Peyer's patch (tissue), 4 donors: ENCODE measurements around the gene ZSCAN23. TPM values are rescaled to one million over a fixed set of nuclear protein-coding genes. Genes with fewer than 3 reads are reported as not detected.

ENCODE experiments used
- DNase-seq, 3 donors: peaks; one replicate each; pipeline ENCODE4 v3.0.0-alpha.2; 2017 to 2019
- H3K27ac ChIP-seq, 4 donors: fragments of 200-600 bp; sonication (generic); one replicate each; pipeline ENCODE4 v1.5.1; 2016 to 2019
- H3K27me3 ChIP-seq, 2 donors: fragments of 200-600 bp; sonication (generic); one replicate each; pipeline ENCODE4 v1.5.1; 2019
- H3K36me3 ChIP-seq, 3 donors: fragments of 200-600 bp; sonication (generic); one replicate each; pipeline ENCODE4 v1.5.1; 2016 to 2019
- H3K4me1 ChIP-seq, 4 donors: fragments of 200-600 bp; sonication (generic); one replicate each; pipeline ENCODE4 v1.5.1; 2016 to 2019
- H3K4me3 ChIP-seq, 4 donors: fragments of 200-600 bp; sonication (generic); 1 replicate in 3 of 4; 2 replicates in 1 of 4; pipeline ENCODE4 v1.5.1; 2016 to 2019; ENCODE audit warnings: mild to moderate bottlenecking in 1 of 4
- H3K9me3 ChIP-seq, 4 donors: fragments of 200-600 bp; sonication (generic); one replicate each; pipeline ENCODE4 v1.5.1; 2016 to 2019; ENCODE audit warnings: mild to moderate bottlenecking in 1 of 4
- CTCF ChIP-seq, 6 experiments: fragments of 450-650 bp in 4 of 6; fragments of 200-600 bp in 2 of 6; sonication (generic) in 1 of 6; IDR thresholded peaks; one replicate each; pipeline ENCODE4 v1.5.1; 2017 to 2019; ENCODE audit warnings: antibody characterized with exemption in 6 of 6, mild to moderate bottlenecking in 3 of 6, moderate library complexity in 1 of 6
- POLR2A ChIP-seq, 2 donors: fragments of 450-650 bp; IDR thresholded peaks; one replicate each; pipeline ENCODE4 v1.5.1; 2017; ENCODE audit warnings: antibody characterized with exemption in 2 of 2, mild to moderate bottlenecking in 2 of 2, moderate library complexity in 2 of 2
- total RNA-seq, 4 donors: library from RNA; depleted of rRNA; stranded (reverse); fragments of >200 nt; gene quantifications; one replicate each; pipeline ENCODE4 v1.1.0, GENCODE V29; 2016

Gene ZSCAN23
- total RNA-seq, 4 donors from 2014 or later, result 0.57 to 46.2 (median 1.6) TPM; not detected in 1

GRCh38 chr6:28399350-28400121 lies 43.8 kb downstream of the ZSCAN23 start, which contains the start of gene ZSCAN12:
TSS of gene ZSCAN12 (minus strand) at chr6:28399747. CDS start at chr6:28398405, 1,342 bp downstream.
- TF ChIP-seq CTCF (IDR thresholded peaks at IDR 0.05) (peak in 5 of 6 experiments; percentile 31 to 68 (median 43)), POLR2A (IDR thresholded peaks at IDR 0.05) (no peak)
- no peaks in the 10 kb centered on the region for H3K27me3 ChIP-seq

GRCh38 chr6:28395918-28396317 lies 47.4 kb downstream of the ZSCAN23 start:
- no peak overlapping the region for H3K27ac ChIP-seq
- peaks cover 0 to 22% (median 0%) of the 10 kb centered on the region in 4 donors for H3K4me1 ChIP-seq
- TF ChIP-seq POLR2A (IDR thresholded peaks at IDR 0.05), result no peak
- no peak for TF ChIP-seq CTCF (IDR thresholded peaks at IDR 0.05)
- no peak overlapping the region for H3K4me3 ChIP-seq
- peaks cover 0 to 22% (median 0%) of the 10 kb centered on the region in 3 donors for H3K36me3 ChIP-seq
- no peaks in the 10 kb centered on the region for H3K9me3 ChIP-seq
- H3K27me3 ChIP-seq, result no peaks in the 10 kb centered on the region
- DNase-seq, result no peak

More at GRCh38 chr6:28399350-28400121, 43.8 kb downstream of the ZSCAN23 start, which contains the start of gene ZSCAN12:
- H3K4me1 ChIP-seq, result peaks cover 0 to 22% (median 0%) of the 10 kb centered on the region in 4 donors
- H3K4me3 ChIP-seq, result peak within 1 kb of the TSS; percentile 69 to 89 (median 74)
- no peaks in the 10 kb centered on the region for H3K9me3 ChIP-seq
- peak; percentile 79 to 91 (median 81) for DNase-seq
- no peaks in the 10 kb centered on the region for H3K36me3 ChIP-seq
- peak within 1 kb of the TSS; percentile 2 to 76 (median 40) for H3K27ac ChIP-seq

- peaks cover 0 to 41% (median 0%) of the 10 kb centered on the region in 3 donors for H3K36me3 ChIP-seq
- no peak for TF ChIP-seq POLR2A (IDR thresholded peaks at IDR 0.05)
- peak in 1 of 6 experiments; percentile 21 for TF ChIP-seq CTCF (IDR thresholded peaks at IDR 0.05)
- no peak for DNase-seq
These were observed 49.2 kb downstream of the ZSCAN23 start for GRCh38 chr6:28393912-28394662.

GRCh38 chr6:28390688-28391087 lies 52.6 kb downstream of the ZSCAN23 start:
- no peaks in the 10 kb centered on the region for H3K9me3 ChIP-seq
- no peaks in the 10 kb centered on the region for H3K27me3 ChIP-seq
- TF ChIP-seq POLR2A (IDR thresholded peaks at IDR 0.05) (no peak), CTCF (IDR thresholded peaks at IDR 0.05) (no peak)
- no peak overlapping the region for H3K4me3 ChIP-seq
- no peaks in the 10 kb centered on the region for H3K4me1 ChIP-seq
- H3K27ac ChIP-seq, result no peak overlapping the region
- H3K36me3 ChIP-seq, result peaks cover 0 to 48% (median 0%) of the 10 kb centered on the region in 3 donors
- no peak for DNase-seq

More at GRCh38 chr6:28393912-28394662, 49.2 kb downstream of the ZSCAN23 start:
- peaks cover 0 to 16% (median 0%) of the 10 kb centered on the region in 4 donors for H3K4me1 ChIP-seq
- H3K27ac ChIP-seq, result no peak overlapping the region
- no peak overlapping the region for H3K4me3 ChIP-seq
- no peaks in the 10 kb centered on the region for H3K27me3 ChIP-seq
- H3K9me3 ChIP-seq, result no peaks in the 10 kb centered on the region

- no peak for DNase-seq
- H3K36me3 ChIP-seq, result peaks cover 0 to 24% (median 0%) of the 10 kb centered on the region in 3 donors
- H3K4me1 ChIP-seq, result no peaks in the 10 kb centered on the region
- H3K27me3 ChIP-seq, result no peaks in the 10 kb centered on the region
- no peak overlapping the region for H3K4me3 ChIP-seq
- TF ChIP-seq POLR2A (IDR thresholded peaks at IDR 0.05) (no peak), CTCF (IDR thresholded peaks at IDR 0.05) (no peak)
- peak overlapping the region in 2 of 4 donors; percentile 70 for H3K27ac ChIP-seq
- no peaks in the 10 kb centered on the region for H3K9me3 ChIP-seq
These were observed 59.2 kb downstream of the ZSCAN23 start for GRCh38 chr6:28384143-28384533.
